Neural cell (in vitro differentiated cells): ENCODE measurements around the gene LANCL2.

ENCODE experiments used
- EP300 ChIP-seq: fragments of 450-650 bp; conservative IDR thresholded peaks from 2 replicates; pipeline ENCODE4 v1.6.1; 2014; ENCODE audit warnings: antibody characterized with exemption, mild to moderate bottlenecking, moderate library complexity; ENCODE audit not compliant: poor library complexity, severe bottlenecking
- EZH2 ChIP-seq: fragments of 200-600, 300-800 bp; shearing (Covaris generic), sonication (generic); IDR thresholded peaks from 2 replicates; pipeline ENCODE4 v1.6.1; 2014; ENCODE audit warnings: antibody characterized with exemption, low read length, borderline replicate concordance, mild to moderate bottlenecking; ENCODE audit not compliant: insufficient read depth, poor library complexity, severe bottlenecking
- MXI1 ChIP-seq: fragments of 450-650 bp; conservative IDR thresholded peaks from 2 replicates; pipeline ENCODE4 v1.6.1; 2014; ENCODE audit warnings: antibody characterized with exemption, mild to moderate bottlenecking; ENCODE audit not compliant: poor library complexity, severe bottlenecking
- POLR2AphosphoS5 ChIP-seq: IDR thresholded peaks from 2 replicates; pipeline ENCODE4 v1.6.1; 2012
- TAF1 ChIP-seq: IDR thresholded peaks from 2 replicates; pipeline ENCODE4 v1.6.1; 2012; ENCODE audit warnings: low read depth
- TF ChIP-seq, protein P1 (sequence below): fragments of 450-650 bp; IDR thresholded peaks from 2 replicates; pipeline ENCODE4 v1.5.1; 2014; ENCODE audit warnings: antibody characterized with exemption, mild to moderate bottlenecking, moderate library complexity; ENCODE audit not compliant: poor library complexity, severe bottlenecking

DNA sequence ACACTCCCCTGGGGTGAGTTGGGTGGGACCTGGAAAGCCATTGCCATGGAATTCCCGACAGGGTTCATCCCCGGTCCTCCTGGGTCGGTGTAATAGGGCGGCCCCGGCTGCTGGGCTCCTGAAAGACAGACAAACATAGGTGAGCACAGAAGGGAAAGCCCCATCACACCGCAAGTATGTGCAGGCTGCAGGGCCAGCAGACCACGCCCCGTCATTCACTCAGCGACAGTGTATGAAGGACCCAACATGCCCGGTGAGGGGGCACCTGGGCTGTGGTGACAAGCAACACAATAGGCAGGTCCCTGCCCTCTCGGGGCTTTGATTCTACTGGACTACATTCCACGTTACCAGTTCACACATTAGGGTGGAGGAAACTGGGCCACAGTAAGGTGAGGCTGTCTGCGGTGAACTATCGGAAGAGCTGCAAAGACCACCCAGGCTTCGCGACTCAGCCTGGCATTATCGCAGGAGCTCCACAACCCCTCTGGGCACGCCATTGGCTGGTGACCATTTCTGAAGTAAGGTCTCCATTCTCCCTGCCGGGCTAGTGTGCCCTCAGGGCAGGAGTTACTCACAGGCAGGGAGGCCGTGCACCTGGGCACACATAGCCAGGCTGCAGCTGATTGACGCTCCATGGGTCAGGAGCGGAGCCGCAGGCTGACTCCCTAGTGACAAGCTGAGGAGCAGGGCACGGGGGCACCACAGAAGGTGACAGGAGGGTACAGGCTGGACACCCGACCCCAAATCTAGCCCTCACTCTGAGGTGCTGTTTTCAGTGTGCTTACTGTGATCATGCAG lies 108.0 kb downstream of the LANCL2 start:
- TF ChIP-seq POLR2AphosphoS5 (no peak), EZH2 (no peak), EP300 (no peak), MXI1 (no peak), TAF1 (no peak)
- TF ChIP-seq, protein P1, sequence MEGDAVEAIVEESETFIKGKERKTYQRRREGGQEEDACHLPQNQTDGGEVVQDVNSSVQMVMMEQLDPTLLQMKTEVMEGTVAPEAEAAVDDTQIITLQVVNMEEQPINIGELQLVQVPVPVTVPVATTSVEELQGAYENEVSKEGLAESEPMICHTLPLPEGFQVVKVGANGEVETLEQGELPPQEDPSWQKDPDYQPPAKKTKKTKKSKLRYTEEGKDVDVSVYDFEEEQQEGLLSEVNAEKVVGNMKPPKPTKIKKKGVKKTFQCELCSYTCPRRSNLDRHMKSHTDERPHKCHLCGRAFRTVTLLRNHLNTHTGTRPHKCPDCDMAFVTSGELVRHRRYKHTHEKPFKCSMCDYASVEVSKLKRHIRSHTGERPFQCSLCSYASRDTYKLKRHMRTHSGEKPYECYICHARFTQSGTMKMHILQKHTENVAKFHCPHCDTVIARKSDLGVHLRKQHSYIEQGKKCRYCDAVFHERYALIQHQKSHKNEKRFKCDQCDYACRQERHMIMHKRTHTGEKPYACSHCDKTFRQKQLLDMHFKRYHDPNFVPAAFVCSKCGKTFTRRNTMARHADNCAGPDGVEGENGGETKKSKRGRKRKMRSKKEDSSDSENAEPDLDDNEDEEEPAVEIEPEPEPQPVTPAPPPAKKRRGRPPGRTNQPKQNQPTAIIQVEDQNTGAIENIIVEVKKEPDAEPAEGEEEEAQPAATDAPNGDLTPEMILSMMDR, result no peak
